ENCODE results near the gene NTNG2.

DNA sequence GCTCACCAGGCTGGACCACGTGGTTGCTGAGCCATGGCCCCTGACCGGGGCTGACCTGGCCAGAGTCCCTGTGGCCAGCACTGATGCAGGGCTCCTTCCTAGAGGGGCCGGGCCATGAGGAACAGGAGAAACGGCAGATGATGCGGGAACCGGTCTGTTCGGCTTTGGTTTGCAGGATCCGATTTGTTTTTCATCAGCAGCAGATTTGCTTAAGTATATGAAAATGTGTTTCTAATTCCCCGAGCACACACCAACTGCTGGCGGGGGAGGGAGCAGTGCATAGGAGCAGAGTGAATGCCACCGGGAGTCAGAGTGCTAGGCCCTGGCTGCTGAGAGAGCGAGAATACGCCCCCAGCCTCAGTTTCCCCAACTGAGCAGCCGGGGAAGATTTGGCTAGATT is 13.6 kb downstream of the NTNG2 start:
- TF ChIP-seq, protein P1, sequence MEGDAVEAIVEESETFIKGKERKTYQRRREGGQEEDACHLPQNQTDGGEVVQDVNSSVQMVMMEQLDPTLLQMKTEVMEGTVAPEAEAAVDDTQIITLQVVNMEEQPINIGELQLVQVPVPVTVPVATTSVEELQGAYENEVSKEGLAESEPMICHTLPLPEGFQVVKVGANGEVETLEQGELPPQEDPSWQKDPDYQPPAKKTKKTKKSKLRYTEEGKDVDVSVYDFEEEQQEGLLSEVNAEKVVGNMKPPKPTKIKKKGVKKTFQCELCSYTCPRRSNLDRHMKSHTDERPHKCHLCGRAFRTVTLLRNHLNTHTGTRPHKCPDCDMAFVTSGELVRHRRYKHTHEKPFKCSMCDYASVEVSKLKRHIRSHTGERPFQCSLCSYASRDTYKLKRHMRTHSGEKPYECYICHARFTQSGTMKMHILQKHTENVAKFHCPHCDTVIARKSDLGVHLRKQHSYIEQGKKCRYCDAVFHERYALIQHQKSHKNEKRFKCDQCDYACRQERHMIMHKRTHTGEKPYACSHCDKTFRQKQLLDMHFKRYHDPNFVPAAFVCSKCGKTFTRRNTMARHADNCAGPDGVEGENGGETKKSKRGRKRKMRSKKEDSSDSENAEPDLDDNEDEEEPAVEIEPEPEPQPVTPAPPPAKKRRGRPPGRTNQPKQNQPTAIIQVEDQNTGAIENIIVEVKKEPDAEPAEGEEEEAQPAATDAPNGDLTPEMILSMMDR (IDR thresholded peaks at IDR 0.05) = no peak
- no peak for TF ChIP-seq POLR2A (IDR thresholded peaks at IDR 0.05)
